OCI-M2 (cell line): Measurements from ENCODE around the gene USP31.

ENCODE experiments used
- DNase-seq: peaks from one replicate; lab custom pipeline; 2025; ENCODE audit not compliant: unreplicated experiment; lab: John Stamatoyannopoulos, UW

Gene USP31

GRCh38 chr16:23024044-23024443 lies 125.2 kb downstream of the USP31 start:
- DNase-seq: no peak

GRCh38 chr16:23020084-23020483 lies 129.2 kb downstream of the USP31 start:
- no peak for DNase-seq

- DNase-seq: no peak
These were observed 132.9 kb downstream of the USP31 start for GRCh38 chr16:23016368-23016767.

- no peak for DNase-seq
These were observed 133.7 kb downstream of the USP31 start for GRCh38 chr16:23015580-23015979.

- DNase-seq: no peak
These were observed 134.7 kb downstream of the USP31 start for GRCh38 chr16:23014592-23014991.
